Natural killer cell treated with Interleukin-12 subunit alpha and Interleukin-12 subunit beta and Interleukin-15 and Interleukin-18, amount 100 ng/mL, for 72 hours (primary cell): ENCODE data around the gene C4orf50. TPM values are rescaled to one million over a fixed set of nuclear protein-coding genes. Genes with fewer than 3 reads are reported as not detected.

Experiments
- ATAC-seq, 2 donors: fragments of 150-1000 bp; cut with Tn5 transposase in 1 of 2; sonication (Bioruptor Pico), chemical (Tn5 transposase) in 1 of 2; 2 replicates each; pipeline ENCODE4 v1.10.0; 2021
- DNase-seq: peaks from one replicate; pipeline ENCODE4 v3.0.0; 2022; ENCODE audit warnings: low spot score
- H3K27ac Mint-ChIP-seq, 2 donors: 1 replicate in 1 of 2; 2 replicates in 1 of 2; pipeline ENCODE4 v1.8.0; 2022; ENCODE audit warnings: mixed read lengths in 2 of 2, mild to moderate bottlenecking in 1 of 2, moderate library complexity in 1 of 2
- H3K27me3 Mint-ChIP-seq, 2 donors: 1 replicate in 1 of 2; 2 replicates in 1 of 2; pipeline ENCODE4 v1.8.0; 2022; ENCODE audit warnings: mixed read lengths in 2 of 2
- H3K36me3 Mint-ChIP-seq: one replicate; pipeline ENCODE4 v1.8.0; 2022; ENCODE audit warnings: mixed read lengths
- H3K4me1 Mint-ChIP-seq, 2 donors: 1 replicate in 1 of 2; 2 replicates in 1 of 2; pipeline ENCODE4 v1.8.0; 2022; ENCODE audit warnings: low read depth in 2 of 2, mixed read lengths in 2 of 2, mild to moderate bottlenecking in 1 of 2
- H3K4me3 Mint-ChIP-seq: one replicate; pipeline ENCODE4 v1.8.0; 2022; ENCODE audit warnings: mixed read lengths
- H3K9me3 Mint-ChIP-seq: 2 replicates; pipeline ENCODE4 v1.8.0; 2022; ENCODE audit warnings: mixed read lengths
- total RNA-seq, 2 donors: library from RNA; stranded (reverse); gene quantifications; one replicate each; pipeline ENCODE4 v1.2.3, GENCODE V29; 2022

C4orf50 gene
- total RNA-seq, 2 donors from 2014 or later = 0.81 to 6.9 TPM

GRCh38 chr4:5972571-5972970 is 45.7 kb downstream of the C4orf50 start:
- Mint-ChIP-seq H3K9me3 (no peaks in the 10 kb centered on the region), H3K27ac (no peak overlapping the region), H3K4me1 (no peaks in the 10 kb centered on the region), H3K27me3 (peaks cover 0 to 3% of the 10 kb centered on the region in 2 donors), H3K36me3 (no peaks in the 10 kb centered on the region), H3K4me3 (no peak overlapping the region)
- ATAC-seq (no peak), DNase-seq (no peak)

GRCh38 chr4:5971078-5971450 is 47.2 kb downstream of the C4orf50 start:
- ATAC-seq (peak in 1 of 2 donors; percentile 6), DNase-seq (peak; percentile 32)
- Mint-ChIP-seq H3K27ac (no peak overlapping the region), H3K4me3 (no peak overlapping the region), H3K36me3 (no peaks in the 10 kb centered on the region), H3K9me3 (no peaks in the 10 kb centered on the region), H3K27me3 (peaks cover 0 to 3% of the 10 kb centered on the region in 2 donors), H3K4me1 (no peaks in the 10 kb centered on the region)

DNA sequence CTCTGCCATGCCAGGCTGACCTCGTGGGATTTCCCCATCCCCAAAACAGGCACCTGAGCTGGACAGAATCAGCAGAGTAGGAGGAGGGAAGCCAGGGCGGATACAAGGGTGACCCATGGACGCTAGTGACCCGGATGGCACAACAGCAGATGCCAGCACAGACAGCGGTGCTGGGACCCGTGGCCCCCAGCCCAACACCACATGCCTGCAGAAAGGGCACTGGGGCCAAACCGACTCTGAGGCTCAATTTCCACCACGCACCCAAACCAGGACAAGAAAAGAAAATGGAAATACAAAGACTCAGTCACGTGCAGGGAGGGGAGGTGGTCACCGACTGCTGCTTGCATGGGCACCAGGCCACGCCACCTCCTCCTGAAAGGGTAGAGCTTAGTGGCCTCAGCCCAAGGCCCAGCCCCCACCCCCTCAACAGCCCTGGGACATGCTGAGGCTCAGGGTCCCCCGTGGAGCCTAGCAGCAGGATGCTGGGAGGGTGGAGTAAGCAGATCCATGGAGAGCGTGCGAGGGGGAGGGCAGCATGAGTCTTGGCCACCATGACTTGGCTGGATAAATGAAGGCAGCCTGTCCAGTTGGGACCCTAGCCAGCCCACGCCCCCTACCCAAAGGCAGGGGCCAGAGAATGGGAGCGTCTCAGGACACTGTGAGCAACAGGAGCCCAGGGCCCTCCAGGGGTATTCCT is 47.7 kb downstream of the C4orf50 start:
- Mint-ChIP-seq H3K36me3 (no peaks in the 10 kb centered on the region), H3K27ac (no peak overlapping the region), H3K4me1 (no peaks in the 10 kb centered on the region), H3K27me3 (peaks cover 0 to 3% of the 10 kb centered on the region in 2 donors), H3K4me3 (no peak overlapping the region), H3K9me3 (no peaks in the 10 kb centered on the region)
- ATAC-seq (peak in 1 of 2 donors; percentile 22), DNase-seq (peak; percentile 10)

GRCh38 chr4:5969777-5970176 is 48.5 kb downstream of the C4orf50 start:
- ATAC-seq (no peak), DNase-seq (peak; percentile 15)
- Mint-ChIP-seq H3K27me3 (peaks cover 0 to 3% of the 10 kb centered on the region in 2 donors), H3K36me3 (no peaks in the 10 kb centered on the region), H3K4me3 (no peak overlapping the region), H3K9me3 (no peaks in the 10 kb centered on the region), H3K27ac (no peak overlapping the region), H3K4me1 (no peaks in the 10 kb centered on the region)

- ATAC-seq (no peak), DNase-seq (peak; percentile 29)
- no peaks in the 10 kb centered on the region for H3K9me3 Mint-ChIP-seq
- no peak overlapping the region for H3K4me3 Mint-ChIP-seq
- H3K36me3 Mint-ChIP-seq = no peaks in the 10 kb centered on the region
- H3K4me1 Mint-ChIP-seq = no peaks in the 10 kb centered on the region
- H3K27ac Mint-ChIP-seq = no peak overlapping the region
- peaks cover 0 to 3% of the 10 kb centered on the region in 2 donors for H3K27me3 Mint-ChIP-seq
These were observed 48.9 kb downstream of the C4orf50 start for GRCh38 chr4:5969336-5969735.

DNA sequence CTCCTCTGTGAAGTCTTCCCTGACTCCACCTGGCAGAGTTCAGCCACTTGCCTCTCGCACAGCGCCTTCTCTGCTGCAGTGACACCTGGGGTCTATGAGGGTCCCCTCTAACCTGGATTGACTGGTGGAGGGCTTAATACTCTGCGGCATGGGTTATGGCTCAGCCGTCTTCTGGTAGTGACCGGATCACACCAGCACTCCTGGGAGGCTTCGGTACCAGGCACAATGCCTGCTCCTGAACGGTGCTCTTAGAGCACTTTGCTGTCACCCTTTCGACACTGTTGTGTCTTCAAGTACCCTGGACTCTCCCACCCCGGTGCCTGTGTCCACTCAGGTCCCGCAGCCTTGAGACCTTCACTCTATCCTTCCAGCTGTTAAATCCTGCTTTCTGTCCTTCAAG is 50.0 kb downstream of the C4orf50 start:
- no peaks in the 10 kb centered on the region for H3K9me3 Mint-ChIP-seq
- peaks cover 0 to 5% of the 10 kb centered on the region in 2 donors for H3K27me3 Mint-ChIP-seq
- no peaks in the 10 kb centered on the region for H3K4me1 Mint-ChIP-seq
- DNase-seq = peak; percentile 16
- no peak overlapping the region for H3K27ac Mint-ChIP-seq
- ATAC-seq = no peak
- no peaks in the 10 kb centered on the region for H3K36me3 Mint-ChIP-seq
- no peak overlapping the region for H3K4me3 Mint-ChIP-seq

GRCh38 chr4:5967783-5968182 is 50.4 kb downstream of the C4orf50 start:
- no peaks in the 10 kb centered on the region for H3K4me1 Mint-ChIP-seq
- no peak overlapping the region for H3K27ac Mint-ChIP-seq
- no peaks in the 10 kb centered on the region for H3K9me3 Mint-ChIP-seq
- no peak overlapping the region for H3K4me3 Mint-ChIP-seq
- ATAC-seq (no peak), DNase-seq (no peak)
- H3K27me3 Mint-ChIP-seq = peaks cover 0 to 5% of the 10 kb centered on the region in 2 donors
- H3K36me3 Mint-ChIP-seq = no peaks in the 10 kb centered on the region

DNA sequence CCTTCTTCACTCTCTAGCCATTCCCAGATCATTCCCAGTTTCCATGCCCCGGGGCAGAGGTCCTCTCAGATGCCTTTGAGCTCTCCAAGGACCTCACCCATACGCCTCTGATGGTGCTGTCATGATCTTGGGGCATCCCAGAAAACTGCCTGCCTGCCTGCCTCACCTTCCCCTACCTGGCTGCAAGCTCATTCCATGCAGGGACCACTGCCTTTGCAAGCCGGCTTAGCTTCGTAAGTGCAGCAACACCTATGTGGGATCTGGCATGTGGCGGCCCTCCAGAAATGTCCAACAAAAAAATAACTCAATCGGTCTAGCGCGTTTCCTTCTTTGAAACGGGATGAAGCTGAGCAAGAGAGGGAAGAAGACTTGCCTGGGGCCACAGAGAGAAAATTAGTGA is 53.0 kb downstream of the C4orf50 start:
- Mint-ChIP-seq H3K4me1 (no peaks in the 10 kb centered on the region), H3K27me3 (peaks cover 0 to 2% of the 10 kb centered on the region in 2 donors), H3K4me3 (no peak overlapping the region), H3K27ac (no peak overlapping the region), H3K36me3 (no peaks in the 10 kb centered on the region), H3K9me3 (no peaks in the 10 kb centered on the region)
- DNase-seq (peak; percentile 13), ATAC-seq (no peak)

DNA sequence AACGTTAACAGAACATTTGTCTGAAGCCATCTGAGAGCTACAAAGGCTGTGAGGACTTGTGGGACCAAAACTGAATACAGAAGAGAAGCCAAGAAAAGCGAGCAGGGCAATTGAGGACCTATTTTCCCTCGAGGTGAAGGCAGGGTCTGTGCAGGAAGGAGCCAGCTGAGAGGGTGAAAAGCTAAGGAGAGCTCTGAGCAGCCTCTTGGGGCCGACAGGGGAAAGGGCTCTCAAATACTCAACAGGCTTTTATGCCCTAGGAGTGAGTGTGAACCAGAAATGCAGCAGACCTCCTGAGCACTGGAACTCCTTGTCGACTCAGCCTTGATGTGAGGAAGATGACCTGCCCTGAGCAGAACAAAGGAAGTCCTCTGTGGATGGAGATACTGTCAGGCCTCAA is 54.2 kb downstream of the C4orf50 start:
- DNase-seq (peak; percentile 37), ATAC-seq (no peak)
- H3K4me3 Mint-ChIP-seq = no peak overlapping the region
- no peaks in the 10 kb centered on the region for H3K36me3 Mint-ChIP-seq
- H3K4me1 Mint-ChIP-seq = no peaks in the 10 kb centered on the region
- H3K9me3 Mint-ChIP-seq = no peaks in the 10 kb centered on the region
- H3K27me3 Mint-ChIP-seq = peaks cover 0 to 2% of the 10 kb centered on the region in 2 donors
- no peak overlapping the region for H3K27ac Mint-ChIP-seq

DNA sequence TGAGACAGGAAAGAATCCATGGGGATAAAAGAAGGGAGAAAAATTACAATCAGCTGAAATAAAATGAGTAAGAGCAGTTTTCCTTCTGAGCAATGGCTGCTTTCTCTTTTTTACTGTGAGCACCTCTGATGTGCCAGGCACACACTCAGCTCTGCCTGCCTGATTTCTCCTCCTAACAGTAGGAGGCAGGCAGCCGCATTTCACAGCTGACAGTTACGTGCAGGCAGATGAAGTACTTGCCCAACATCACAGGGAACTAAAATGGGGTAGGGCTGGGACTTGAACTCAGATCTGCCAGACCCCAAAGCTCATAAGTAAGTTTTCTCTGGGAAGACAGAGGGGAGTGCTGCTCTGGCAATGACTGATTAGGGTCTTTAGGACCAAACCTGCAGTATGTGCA is 54.6 kb downstream of the C4orf50 start:
- Mint-ChIP-seq H3K9me3 (no peaks in the 10 kb centered on the region), H3K4me3 (no peak overlapping the region), H3K27me3 (peaks cover 0 to 2% of the 10 kb centered on the region in 2 donors), H3K4me1 (no peaks in the 10 kb centered on the region), H3K36me3 (no peaks in the 10 kb centered on the region), H3K27ac (no peak overlapping the region)
- ATAC-seq = no peak
- DNase-seq = no peak

DNA sequence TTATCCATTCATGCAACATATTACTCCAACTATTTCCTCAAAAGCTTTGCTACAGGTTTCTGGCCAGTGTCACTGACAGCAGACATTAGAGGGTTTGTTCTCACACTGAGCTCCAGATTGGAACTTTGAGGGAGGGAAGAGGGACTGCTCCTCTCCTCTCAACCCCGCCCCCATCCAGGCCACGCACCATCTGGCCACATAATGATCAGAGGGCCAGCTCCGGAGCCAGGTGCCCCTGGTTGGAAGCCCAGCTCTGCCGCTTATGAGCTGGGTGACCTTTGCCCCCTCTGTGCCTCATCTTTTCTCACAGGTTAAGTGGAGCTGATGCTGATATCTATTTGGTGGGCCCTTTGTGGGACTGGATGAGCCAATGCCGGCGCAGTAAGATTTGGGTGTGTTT is 55.8 kb downstream of the C4orf50 start:
- Mint-ChIP-seq H3K4me1 (no peaks in the 10 kb centered on the region), H3K4me3 (no peak overlapping the region), H3K27ac (no peak overlapping the region), H3K36me3 (no peaks in the 10 kb centered on the region), H3K9me3 (no peaks in the 10 kb centered on the region), H3K27me3 (peaks cover 0 to 2% of the 10 kb centered on the region in 2 donors)
- no peak for ATAC-seq
- no peak for DNase-seq

- ATAC-seq (no peak), DNase-seq (no peak)
- H3K9me3 Mint-ChIP-seq = no peaks in the 10 kb centered on the region
- no peaks in the 10 kb centered on the region for H3K4me1 Mint-ChIP-seq
- H3K27me3 Mint-ChIP-seq = peaks cover 0 to 2% of the 10 kb centered on the region in 2 donors
- no peak overlapping the region for H3K4me3 Mint-ChIP-seq
- H3K27ac Mint-ChIP-seq = no peak overlapping the region
- no peaks in the 10 kb centered on the region for H3K36me3 Mint-ChIP-seq
These were observed 57.9 kb downstream of the C4orf50 start for GRCh38 chr4:5960252-5960880.

DNA sequence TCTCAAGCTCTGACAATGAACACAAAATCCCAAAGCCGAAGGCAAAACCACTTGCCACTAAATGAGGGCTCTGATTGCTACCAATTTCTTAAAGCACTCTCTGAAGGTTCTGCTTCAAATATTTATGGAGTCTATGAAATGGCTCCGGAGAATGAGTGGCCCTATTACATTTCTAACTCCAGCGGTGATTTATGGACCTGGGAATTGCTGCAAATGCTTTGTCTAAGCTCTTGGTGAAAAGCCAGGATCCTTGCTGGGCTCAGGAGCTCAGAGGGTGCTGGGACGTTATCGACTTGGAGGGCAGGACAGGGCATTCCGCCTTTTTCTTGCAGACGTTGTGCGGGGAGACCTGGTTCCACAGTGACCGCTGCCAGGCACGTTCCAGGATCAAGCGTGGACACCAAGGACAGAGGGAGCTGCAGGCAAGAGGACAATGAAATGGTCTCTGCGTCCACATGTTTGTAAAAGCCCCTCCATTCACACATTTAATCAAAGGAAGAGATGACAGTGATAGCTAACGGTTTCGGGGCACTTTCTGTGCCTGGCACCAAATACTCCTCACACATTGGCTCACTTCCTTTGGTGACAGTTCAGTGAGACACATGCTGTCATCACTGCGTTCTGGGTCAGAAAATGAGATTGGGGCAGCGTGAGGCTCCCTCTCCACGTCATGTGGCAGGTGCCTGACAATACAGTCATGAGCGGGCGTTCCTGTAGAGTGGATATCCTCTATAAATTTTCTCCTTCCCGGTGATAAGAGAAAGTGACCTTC is 58.8 kb downstream of the C4orf50 start:
- Mint-ChIP-seq H3K4me3 (no peak overlapping the region), H3K27me3 (peaks cover 0 to 2% of the 10 kb centered on the region in 2 donors), H3K9me3 (no peaks in the 10 kb centered on the region), H3K4me1 (no peaks in the 10 kb centered on the region), H3K36me3 (no peaks in the 10 kb centered on the region), H3K27ac (no peak overlapping the region)
- no peak for DNase-seq
- ATAC-seq = no peak

DNA sequence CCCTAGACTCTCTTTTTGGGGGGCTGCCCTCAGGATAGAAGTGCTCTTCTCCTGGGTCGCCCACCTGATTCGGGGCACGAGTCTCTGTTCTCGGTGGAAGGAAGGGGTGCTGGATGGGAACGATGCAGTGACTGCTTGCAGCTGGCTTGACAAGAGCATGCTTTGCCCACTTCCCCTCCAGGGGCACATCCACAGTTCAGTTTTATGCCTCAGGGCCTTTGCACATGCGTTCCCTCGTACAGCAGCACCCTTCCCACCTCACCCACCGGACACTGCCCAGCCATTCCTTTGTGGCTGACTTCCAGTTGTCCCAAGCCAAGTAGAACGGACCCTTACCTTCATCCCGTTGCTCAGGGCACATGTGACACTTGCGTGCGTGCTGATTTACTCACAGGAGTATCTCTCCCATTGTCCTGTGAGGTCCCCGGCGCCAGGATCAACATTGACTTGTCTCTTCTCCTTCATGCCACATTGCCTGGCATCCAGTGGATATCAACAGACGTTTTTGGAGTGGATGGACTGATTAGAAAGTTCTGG is 60.0 kb downstream of the C4orf50 start:
- ATAC-seq (no peak), DNase-seq (no peak)
- Mint-ChIP-seq H3K27ac (no peak overlapping the region), H3K9me3 (no peaks in the 10 kb centered on the region), H3K36me3 (no peaks in the 10 kb centered on the region), H3K4me3 (no peak overlapping the region), H3K27me3 (no peaks in the 10 kb centered on the region), H3K4me1 (no peaks in the 10 kb centered on the region)
